HG02884 (cell line): ENCODE measurements around the gene MEGF6.

ENCODE experiments used
- ATAC-seq: cut with Tn5 transposase; IDR thresholded peaks from one replicate; pipeline ENCODE4 v1.9.1; 2021; ENCODE audit warnings: mild to moderate bottlenecking, moderate library complexity; ENCODE audit not compliant: unreplicated experiment

The MEGF6 gene

DNA sequence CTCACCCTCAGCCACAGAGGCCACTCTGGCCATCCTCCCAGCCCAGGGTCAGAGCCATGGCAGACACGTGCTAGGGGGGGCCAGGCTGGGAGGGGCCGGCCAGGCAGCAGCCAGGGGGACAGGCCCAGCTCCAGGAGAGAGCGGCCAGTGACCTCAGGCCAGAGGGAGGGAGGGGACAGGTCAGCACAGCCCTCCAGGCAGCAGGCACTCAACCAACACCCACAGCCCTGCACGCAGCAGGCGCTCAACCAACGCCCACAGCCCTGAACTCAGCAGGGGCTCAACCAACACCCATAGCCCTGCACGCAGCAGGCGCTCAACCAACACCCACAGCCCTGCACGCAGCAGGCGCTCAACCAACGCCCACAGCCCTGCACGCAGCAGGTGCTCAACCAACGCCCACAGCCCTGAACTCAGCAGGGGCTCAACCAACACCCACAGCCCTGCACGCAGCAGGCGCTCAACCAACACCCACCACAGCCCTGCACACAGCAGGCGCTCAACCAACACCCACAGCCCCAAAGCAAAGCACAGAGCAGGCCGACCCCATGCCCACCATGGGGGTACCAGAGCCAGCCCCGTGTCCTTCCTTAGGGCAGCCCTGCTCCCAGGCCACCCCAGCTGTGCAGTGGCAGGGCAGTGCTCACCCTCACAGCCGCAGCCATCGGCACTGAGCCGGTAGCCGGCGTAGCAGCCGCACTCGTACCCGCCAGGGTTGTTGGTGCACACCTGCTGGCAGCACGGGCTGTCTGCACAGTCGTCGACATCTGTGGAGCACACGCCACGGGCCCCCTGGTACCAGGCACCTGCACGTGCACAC is 101.0 kb downstream of the MEGF6 start:
- ATAC-seq: no peak

DNA sequence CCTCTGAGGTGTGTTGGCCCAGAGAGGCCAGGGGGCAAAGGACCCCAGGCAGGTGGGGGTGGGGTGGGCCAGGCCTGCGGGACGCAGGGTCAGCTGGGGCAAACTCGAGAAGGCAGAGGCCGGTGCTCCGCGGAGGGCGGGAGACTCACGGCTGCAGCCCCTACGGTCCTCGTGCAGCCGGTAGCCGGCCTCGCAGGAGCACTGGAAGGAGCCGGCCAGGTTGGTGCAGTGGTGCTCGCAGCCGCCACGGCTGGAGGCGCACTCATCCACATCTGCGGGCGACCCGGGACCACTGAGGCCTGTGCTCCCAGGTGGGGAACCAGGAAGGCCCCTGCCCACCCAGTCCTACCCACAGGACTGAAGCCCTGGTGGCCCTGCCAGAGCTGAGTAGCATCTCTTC is 101.6 kb downstream of the MEGF6 start:
- ATAC-seq: no peak

DNA sequence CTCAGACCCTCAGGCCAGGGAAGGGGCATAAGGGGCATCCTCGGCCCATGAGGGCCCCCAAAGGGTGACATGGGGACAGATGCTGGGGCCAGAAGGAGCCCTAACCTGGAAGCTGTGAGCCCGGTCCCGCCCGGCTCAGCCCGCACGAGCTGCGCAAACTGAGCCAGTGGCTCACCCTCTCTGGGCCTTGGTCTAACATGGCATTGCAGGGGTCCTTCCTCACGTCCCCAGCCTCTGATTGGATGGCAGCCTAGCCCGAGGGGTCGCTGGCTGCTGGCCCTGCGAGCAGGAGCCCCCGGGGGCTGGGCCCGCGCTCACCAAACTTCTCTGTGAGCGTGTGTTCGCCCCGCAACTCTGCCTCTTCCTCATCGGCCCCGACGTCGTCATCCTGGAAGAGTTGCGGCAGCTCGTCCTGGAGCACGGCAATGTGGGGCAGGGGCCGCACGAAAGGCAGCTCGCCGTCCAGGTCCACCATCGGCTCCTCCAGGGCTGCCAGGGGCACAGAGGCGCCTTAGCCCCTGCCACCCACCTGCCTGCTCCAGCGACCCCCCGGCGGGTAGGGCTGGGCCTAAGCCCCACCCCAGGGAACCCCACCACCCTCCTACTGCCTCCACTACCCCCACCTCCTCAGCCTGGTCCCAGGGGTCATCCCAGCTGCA is 102.4 kb downstream of the MEGF6 start:
- ATAC-seq: no peak

DNA sequence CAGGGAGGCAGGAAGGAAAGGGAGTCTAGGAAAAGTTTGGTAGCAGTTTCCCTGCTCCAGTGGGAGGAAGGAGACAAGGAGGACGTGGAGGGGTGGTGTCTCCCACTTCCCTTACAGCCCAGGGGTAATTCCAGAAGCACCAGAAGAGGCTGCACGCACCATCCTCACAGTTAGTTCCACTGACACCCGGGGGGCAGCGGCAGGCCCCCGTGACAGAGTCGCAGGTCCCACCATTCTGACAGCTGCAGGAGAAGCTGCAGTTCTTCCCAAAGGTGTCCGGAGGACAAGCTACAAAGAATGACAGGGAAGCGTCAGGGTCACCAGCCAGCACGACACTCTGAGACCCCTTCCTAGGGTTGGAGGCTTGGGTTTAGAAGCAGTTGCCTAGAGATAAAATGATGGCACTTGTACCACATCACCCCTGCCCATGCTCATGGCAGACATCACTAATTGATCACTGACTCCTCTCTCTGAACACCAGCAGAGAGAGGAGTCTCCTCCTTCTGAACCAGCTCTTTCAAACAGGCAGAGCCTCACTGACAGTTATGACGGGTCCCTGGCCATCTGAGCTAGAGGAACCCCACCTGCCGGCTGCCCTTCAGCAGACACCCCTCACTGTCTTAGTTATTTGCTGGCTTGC is 103.6 kb downstream of the MEGF6 start:
- ATAC-seq: no peak

DNA sequence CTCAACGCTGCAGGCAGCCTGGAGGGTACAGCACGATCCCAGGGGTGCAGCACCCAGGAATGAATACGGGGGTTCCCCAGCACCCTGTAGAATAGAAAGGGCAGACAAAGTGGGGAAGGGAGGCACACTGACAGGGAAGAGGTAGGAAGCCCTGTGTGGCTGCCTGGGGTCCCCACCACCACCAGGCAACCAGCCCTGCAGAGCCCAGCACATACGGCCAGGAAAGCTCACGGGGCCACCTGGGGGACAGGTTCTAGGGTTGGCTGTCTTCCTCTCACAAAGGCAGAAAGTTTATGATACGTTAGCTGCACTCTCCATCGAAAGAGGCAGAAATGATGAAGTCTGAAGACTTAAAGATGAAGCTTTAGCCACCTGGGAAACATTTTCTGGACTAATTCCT is 104.4 kb downstream of the MEGF6 start:
- no peak for ATAC-seq

DNA sequence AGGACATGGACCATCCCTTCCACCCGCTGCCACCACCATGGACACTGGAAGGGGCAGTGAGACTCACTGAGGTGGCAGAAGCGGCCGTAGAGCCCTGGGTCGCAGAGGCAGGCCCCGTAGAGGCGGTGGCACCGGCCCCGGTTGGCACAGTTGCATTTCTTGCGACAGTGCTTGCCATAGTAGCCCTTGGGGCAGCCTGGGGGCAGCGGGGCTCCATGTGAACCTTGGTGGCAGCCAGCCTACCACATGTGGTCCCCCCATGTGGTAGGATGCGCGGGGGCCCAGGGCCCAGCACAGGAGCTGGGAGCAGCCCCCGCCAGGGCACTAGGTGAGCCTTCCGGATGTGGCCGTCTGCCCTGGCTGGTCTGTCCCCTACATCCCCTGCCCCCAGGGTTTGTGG is 105.3 kb downstream of the MEGF6 start:
- no peak for ATAC-seq

DNA sequence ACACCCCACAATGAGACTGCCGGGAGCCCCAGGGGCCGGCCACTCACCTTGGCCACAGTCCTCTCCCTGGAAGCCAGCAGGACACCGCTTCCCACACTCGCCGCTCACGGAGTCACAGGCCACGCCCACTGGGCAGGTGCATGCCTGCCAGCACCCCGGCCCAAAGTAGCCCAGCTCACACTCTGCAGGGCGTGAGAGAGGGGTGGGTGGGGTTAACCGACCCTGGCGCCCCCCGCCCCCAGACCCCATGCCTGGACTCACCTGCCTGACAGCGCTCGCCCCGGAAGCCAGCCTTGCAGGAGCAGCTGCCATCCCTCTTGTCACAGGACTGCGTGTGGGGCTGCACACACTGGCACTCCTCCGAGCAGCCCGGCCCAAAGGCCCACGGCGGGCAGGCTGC is 106.1 kb downstream of the MEGF6 start:
- ATAC-seq: no peak

DNA sequence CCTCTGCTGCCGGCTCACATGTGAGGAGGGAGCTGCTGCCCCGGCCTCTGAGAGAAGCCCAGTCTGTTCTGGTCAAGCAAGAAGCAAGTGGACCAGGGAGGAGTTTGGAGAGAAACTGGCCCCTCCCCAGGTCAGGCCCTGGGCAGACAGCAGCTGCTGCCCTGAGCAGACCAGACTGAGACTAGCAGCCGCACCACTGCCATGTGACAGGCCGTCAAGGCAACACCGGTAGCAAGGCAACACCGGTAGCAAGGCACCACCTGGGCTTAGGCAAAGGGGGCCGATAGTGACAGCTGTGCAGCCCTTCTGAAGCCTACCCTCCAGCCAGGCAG is 106.5 kb downstream of the MEGF6 start:
- no peak for ATAC-seq

DNA sequence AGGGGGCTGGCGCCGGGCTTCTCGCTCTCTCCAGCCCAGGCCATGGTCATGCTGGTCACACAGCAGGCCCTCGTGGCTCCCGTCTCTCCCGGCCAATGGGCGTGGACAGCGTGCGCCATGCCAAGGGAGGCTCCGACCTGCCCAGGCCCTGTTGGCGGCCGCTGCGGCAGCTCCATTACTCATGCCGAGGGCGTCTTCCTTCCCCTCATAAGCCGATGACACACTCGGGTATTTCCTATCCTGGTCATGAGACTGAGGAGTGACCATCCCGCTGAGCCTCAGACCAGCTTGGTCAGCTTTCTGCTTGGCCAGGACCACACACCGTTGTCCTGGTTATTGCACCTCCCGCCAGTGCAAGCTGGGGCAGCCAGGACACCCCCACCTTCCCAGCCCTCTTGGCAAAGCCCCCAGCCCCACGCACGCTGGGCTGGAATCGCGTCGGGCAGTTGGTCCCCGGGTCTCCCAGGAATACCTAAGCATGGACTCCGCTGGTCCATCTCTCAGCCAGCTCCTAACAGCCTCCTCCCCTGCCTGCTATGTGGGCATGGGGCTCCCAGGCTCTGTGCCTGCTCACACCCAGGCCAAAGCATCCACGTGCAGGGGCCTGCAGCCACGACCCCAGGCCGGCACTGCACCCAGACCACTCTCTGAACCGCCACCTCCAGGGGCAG is 107.0 kb downstream of the MEGF6 start:
- no peak for ATAC-seq

DNA sequence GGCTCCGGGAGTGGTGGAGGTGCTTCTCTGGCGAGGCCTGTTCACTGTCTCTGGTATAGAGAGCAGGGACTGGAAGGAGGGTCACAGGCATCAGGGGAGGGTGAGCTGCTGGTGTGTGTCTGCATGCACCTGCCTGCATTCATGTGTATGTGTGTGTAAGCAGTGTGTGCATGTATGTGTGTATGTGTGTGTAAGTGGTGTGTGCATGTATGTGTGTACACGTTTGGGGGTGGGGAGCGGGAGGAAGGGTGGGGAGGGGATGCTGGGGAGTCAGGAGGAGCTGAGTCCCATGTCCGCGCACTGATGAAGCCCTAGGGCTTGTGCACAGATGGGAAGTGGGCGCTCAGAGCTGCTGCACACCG is 107.8 kb downstream of the MEGF6 start:
- no peak for ATAC-seq

DNA sequence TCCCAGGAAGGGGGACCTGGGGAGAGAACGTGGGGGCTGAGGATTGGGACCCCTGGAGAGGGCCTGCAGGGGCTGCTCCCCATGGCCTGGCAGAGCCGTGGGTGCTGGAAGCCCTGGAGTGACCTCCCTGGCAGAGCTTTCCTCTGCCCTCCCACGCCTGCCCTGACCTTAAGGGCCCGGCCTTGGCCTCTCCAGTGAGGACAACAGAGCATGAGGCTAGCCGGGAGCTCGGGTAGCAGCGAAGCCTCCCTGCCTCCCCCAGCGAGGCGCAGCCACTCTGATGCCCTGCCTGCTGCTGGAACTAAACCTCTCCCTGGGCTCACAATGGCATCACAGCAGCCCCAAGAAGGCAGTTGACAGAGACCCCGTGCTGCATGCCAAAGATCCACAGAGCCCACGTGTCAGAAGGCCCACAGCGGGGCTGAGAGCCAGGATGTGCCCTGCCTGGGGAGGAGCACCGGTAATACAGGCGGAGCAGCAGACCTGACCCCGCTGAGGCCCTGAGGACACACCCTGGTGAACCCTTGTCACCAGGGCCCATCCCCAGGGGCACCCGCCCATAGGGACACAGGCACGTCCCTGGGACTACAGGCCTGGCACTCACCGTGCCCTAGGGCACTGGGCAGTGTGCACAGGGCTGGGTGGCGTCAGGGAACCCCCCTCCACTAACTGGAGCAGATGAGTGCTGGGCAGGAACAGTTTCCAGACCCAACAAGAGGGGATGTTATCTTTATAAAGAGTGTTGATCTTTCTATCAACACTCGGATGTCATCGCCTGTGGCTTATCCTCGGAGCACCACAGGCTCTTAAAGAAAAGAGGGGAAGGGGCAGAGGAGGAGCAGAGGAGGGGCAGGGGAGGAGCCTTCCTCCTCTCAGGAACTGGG is 108.4 kb downstream of the MEGF6 start:
- no peak for ATAC-seq

DNA sequence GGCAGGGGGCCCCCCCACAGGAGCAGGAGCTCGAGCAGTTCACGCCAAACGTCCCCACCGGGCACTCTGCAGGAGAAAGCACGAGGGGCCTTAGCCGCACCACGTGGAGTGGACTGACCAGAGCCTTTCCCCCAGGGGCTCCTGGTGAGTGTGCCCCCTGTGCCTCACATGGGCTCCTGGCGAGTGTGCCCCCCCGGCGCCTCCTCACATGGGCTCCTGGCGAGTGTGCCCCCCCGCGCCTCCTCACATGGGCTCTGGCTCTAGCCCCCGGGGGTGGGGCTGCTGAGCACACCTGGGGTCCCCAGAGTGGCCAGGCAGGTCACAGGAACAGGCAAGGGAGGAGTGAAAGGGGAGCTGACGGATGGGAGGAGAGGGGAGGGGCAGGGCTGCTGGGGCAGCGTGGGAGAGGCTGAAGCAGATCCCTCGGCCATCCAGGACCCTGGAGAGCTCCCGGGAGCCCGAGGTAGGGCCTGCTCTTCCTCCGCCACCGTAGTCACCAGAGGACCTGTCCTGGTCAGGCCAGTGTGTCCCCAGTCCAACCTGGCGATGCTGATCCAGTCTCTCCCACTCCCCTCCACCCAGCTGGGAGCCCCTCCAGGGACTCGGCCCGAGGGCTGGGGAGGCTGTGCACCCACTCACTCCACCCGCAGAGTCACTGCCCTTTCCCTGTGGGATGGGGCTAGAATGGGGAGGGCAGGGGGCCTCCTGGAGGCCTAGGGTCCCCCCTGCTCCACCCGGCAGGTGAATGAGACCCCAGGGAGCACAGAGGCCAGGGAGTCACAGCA is 109.3 kb downstream of the MEGF6 start:
- no peak for ATAC-seq

DNA sequence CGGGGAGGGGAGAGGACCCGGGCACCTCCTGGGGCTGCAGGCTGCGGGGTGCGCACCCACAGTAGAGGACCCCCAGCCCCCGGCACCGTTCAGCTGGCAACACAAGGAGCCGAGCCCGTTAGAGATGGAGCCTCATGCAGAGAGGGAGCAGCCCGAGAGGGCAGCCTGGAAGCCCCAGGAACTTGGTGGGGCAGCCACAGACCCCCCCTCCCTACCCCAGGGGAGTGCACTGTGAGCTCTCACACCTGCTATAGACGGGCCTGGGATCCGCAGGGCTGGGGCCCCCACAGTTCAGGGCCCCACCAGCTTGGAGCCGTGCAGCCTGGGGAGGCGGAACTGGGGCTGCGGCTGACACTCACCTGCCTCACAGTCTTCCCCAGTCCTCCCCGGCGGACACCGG is 109.9 kb downstream of the MEGF6 start:
- no peak for ATAC-seq

DNA sequence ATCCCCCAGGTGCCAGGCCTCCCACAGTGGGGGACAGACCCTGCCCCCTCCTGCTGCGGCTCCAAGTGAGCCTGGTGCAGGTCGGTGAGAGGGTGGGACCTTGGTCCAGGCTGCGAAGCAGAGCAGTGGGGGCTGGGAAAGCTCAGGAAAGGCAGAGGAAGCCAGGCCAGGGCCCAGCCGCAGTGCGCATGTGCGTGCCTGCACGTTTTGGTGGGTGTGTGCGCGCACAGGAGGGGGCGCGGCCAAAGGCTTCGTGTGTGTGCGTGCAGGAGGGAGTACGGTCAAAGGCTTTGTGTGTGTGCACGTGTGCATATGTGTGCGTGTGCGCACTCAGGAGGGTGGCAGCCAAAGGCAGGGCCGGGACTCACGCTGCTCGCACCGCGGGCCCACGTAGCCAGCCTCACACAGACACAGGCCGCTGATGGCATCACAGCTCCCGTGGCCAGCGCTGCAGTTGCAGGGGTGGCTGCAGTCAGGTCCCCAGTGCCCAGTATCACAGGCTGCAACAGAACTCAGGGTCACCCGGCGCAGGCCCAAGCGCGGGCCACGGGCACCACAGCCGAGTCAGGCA is 111.0 kb downstream of the MEGF6 start:
- ATAC-seq: no peak

DNA sequence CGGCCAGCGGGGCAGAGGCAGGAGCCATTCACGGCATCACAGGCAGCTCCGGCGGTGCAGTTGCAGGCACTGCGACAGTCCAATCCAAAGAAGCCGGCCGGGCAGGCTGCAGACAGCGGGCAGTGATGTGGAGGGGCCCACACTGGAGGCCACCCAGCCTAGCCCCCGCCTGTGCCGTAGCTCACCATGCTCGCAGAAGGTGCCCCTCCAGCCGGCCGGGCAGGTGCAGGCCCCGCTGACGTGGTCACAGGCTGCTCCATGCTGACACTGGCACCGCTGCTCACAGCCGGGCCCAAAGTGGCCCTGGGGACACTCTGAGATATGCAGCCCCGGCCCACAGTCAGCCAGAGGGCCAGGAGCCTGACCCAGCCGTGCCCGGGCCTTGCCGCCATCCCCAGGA is 111.7 kb downstream of the MEGF6 start:
- no peak for ATAC-seq

DNA sequence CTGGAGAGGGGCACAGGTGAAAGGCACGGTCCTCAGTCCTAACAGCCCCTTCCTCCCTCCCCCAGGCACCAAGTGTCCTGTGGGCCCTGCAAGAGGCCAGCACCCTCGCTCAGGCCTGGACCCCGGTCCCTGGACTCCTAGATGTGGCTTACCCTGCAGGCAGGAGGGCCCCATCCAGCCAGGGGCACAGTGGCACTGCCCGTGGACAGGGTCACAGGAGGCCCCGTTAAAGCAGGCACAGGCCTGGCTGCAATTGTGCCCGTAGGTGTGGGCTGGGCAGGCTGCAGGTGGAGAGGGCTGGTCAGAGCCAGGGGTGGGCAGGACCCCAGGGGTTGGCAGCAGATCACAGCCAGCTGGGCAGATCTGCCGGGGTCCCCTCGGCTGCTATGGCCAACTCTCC is 112.3 kb downstream of the MEGF6 start:
- no peak for ATAC-seq

DNA sequence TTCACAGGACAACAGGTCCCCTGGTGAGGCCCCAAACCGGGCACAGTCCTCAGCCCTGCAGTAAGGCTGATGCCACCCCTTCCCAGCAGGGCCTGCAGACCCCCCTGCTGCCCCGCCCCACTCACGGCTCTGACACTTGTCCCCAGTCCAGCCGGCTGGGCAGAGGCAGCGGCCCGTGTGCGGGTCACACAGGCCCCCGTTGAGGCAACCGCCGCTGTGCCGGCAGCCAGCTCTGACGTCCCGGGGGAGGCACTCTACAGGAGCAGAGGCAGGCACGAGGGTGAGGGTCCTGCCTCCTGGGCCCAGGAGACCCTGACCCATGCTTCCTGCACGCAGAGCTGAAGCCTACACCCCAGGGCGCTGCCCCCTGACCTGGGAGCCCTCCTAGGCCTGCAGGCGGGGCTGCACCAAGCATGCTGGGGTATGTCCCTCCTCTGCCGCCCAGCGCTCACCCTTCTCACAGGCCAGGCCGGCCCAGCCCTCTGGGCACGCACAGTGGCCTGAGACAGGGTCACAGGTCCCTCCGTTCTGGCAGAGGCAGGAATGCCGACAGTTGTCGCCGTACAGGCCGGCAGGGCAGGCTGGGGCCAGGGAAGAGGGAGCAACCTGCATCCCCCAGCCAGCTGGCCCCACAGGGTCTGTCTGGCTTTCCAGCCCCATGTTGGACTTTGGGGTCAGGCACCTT is 112.9 kb downstream of the MEGF6 start:
- ATAC-seq: no peak

DNA sequence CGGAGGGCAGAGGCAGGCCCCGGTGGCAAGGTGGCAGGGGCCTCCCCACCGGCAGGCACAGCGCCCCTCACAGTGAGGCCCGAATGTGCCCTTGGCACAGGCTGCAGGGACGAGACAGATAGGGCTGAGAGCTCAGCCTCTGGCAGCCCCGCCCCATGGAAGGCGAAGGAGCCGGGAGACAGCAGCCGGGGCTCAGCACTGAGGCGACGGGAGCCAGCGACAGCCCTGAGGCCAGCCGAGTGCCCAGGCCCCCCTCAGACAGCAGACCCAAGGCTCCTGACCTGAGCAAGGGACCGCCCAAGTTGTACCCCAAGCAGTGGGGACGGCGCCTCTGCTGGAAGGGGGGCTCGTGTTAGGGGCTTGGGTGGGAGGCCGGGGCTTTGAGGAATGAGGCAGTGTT is 113.8 kb downstream of the MEGF6 start:
- ATAC-seq: no peak

DNA sequence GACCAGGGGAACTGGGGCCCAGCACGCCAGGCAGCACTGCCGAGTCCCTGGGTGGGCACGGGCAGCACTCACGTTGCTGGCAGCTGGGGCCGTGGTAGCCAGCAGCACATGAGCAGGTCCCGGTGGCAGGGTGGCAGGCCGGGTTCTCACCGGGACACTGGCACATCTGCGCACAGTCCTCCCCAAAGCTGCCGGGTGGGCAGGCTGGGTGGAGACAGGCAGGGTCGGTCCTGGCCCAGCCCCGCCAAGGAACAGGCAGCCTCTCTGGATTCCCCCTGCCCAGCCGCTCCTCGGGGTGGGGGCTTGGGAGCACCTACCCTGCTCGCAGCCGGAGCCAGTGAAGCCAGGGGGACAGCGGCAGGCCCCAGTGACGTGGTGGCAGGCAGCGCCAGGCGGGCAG is 114.4 kb downstream of the MEGF6 start:
- ATAC-seq: no peak
